Measurements from ENCODE around the gene C17orf113. TPM values are rescaled to one million over a fixed set of nuclear protein-coding genes. Genes with fewer than 3 reads are reported as not detected.
A peak's percentile ranks its signal among the peaks of the same experiment; 100 is the strongest.

Gene C17orf113
- total and polyA plus RNA-seq, 2 of the 13 experiments (the other 11 are each of a cell fraction or from before 2014, with no cell fraction given), result 0.87 to 1.1 TPM

DNA sequence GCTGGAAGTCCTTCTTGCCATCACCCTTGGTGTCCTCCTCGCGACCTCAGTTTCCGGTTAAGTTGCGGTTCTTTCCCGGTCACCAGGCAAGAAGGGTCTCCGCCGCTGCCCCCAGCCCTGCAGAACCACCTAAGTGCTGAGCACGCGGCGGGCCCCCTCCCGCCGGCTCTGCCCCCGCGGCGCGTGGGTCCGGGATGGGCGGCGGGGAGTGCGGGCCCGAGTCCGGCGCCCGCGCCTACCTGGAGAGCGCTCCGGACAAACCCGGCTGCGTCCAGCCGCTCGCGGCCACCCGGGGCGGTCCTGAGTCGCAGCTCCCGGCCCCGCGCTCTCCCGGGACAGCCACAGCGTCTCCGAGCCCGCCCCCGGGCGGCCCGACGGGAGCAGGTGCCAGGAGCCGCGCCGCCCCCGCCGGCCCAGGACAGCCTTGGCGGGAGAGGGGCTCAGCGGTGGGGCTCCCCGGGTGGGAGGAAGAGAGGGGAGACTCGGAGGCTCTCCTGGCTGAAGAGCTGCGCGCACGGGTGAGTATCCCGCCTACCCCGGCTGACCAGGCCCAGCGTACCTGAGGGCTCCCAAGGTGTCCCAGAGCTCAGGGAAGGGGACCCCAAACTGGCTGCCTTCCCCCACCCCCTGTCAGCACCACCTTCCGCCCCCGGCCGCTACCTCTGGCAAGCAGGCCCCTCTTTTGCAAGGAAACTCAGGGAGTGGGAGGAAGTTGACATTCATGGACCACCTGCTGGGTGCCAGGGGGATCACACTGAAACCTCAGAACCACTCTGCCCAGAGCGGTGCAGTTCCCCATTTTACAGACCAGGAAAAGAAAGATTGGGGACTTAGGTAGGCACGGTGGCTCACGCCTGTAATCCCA lies 22.2 kb upstream of the C17orf113 start (continued):
- TF ChIP-seq, protein P1, sequence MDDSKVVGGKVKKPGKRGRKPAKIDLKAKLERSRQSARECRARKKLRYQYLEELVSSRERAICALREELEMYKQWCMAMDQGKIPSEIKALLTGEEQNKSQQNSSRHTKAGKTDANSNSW (CRISPR knock-in tag; IDR thresholded peaks at IDR 0.05; ENCODE audit: borderline replicate concordance), result no peak
- TF ChIP-seq NR1H2 (CRISPR knock-in tag; IDR thresholded peaks at IDR 0.05; ENCODE audit: borderline replicate concordance, low read depth) (no peak), ZNF674 (CRISPR knock-in tag; IDR thresholded peaks at IDR 0.05; ENCODE audit: low read depth) (0 out of 2 replicates have a peak, but pooled peaks have one; percentile 30), ZNF331 (CRISPR knock-in tag; IDR thresholded peaks at IDR 0.05) (no peak), ZNF781 (CRISPR knock-in tag; IDR thresholded peaks at IDR 0.05; ENCODE audit: borderline replicate concordance, not compliant biosample characterization) (no peak), FOXM1 (CRISPR knock-in tag; IDR thresholded peaks at IDR 0.05) (no peak)
- TF ChIP-seq, protein P2, sequence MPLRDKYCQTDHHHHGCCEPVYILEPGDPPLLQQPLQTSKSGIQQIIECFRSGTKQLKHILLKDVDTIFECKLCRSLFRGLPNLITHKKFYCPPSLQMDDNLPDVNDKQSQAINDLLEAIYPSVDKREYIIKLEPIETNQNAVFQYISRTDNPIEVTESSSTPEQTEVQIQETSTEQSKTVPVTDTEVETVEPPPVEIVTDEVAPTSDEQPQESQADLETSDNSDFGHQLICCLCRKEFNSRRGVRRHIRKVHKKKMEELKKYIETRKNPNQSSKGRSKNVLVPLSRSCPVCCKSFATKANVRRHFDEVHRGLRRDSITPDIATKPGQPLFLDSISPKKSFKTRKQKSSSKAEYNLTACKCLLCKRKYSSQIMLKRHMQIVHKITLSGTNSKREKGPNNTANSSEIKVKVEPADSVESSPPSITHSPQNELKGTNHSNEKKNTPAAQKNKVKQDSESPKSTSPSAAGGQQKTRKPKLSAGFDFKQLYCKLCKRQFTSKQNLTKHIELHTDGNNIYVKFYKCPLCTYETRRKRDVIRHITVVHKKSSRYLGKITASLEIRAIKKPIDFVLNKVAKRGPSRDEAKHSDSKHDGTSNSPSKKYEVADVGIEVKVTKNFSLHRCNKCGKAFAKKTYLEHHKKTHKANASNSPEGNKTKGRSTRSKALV (CRISPR knock-in tag; IDR thresholded peaks at IDR 0.05), result peak; percentile 94
- TF ChIP-seq, protein P3, sequence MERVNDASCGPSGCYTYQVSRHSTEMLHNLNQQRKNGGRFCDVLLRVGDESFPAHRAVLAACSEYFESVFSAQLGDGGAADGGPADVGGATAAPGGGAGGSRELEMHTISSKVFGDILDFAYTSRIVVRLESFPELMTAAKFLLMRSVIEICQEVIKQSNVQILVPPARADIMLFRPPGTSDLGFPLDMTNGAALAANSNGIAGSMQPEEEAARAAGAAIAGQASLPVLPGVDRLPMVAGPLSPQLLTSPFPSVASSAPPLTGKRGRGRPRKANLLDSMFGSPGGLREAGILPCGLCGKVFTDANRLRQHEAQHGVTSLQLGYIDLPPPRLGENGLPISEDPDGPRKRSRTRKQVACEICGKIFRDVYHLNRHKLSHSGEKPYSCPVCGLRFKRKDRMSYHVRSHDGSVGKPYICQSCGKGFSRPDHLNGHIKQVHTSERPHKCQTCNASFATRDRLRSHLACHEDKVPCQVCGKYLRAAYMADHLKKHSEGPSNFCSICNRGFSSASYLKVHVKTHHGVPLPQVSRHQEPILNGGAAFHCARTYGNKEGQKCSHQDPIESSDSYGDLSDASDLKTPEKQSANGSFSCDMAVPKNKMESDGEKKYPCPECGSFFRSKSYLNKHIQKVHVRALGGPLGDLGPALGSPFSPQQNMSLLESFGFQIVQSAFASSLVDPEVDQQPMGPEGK (CRISPR knock-in tag; IDR thresholded peaks at IDR 0.05), result peak; percentile 63; the same call in 1 of the 2 replicates
- TF ChIP-seq, protein P4, sequence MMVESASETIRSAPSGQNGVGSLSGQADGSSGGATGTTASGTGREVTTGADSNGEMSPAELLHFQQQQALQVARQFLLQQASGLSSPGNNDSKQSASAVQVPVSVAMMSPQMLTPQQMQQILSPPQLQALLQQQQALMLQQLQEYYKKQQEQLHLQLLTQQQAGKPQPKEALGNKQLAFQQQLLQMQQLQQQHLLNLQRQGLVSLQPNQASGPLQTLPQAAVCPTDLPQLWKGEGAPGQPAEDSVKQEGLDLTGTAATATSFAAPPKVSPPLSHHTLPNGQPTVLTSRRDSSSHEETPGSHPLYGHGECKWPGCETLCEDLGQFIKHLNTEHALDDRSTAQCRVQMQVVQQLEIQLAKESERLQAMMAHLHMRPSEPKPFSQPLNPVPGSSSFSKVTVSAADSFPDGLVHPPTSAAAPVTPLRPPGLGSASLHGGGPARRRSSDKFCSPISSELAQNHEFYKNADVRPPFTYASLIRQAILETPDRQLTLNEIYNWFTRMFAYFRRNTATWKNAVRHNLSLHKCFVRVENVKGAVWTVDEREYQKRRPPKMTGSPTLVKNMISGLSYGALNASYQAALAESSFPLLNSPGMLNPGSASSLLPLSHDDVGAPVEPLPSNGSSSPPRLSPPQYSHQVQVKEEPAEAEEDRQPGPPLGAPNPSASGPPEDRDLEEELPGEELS (CRISPR knock-in tag; IDR thresholded peaks at IDR 0.05), result no peak

Measured in HepG2 (cell line).